GM23248 (cell line): ENCODE measurements around the gene MTUS2.

Experiments used
- EZH2 ChIP-seq: fragments of 200-600 bp; sonication (generic); IDR thresholded peaks from 2 replicates; pipeline ENCODE4 v1.6.1; 2018; ENCODE audit warnings: antibody characterized with exemption, mild to moderate bottlenecking; ENCODE audit not compliant: insufficient read depth, poor library complexity, severe bottlenecking
- EZH2phosphoT487 ChIP-seq: fragments of 200-600 bp; sonication (generic); IDR thresholded peaks from 2 replicates; pipeline ENCODE4 v1.6.1; 2018; ENCODE audit warnings: antibody characterized with exemption, moderate library complexity, mild to moderate bottlenecking, low read depth; ENCODE audit not compliant: insufficient read depth

DNA sequence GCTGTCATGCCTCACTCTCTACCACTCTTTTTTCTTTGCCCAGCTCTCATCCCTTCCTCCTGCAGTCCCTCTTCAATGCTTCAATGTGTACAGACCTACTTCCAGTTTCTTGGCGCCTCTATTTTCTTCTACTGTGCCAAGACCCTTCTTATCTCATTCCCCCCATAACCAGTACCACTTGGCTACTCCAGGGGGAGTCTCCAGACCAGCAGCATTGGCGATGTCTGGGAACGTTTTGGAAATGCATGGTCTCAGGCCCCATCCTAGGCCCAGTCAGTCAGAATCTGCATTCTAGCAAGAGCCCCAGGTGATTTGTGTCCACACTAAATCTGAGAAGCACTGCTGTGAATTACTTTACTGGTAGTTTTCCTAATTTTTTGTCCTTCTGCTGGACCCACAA, 577.1 kb downstream of the MTUS2 start:
- TF ChIP-seq EZH2phosphoT487 (no peak), EZH2 (no peak)
